ENCODE data around the gene IRGC.

IRGC gene

GRCh38 chr19:43749152-43749551, 33.3 kb downstream of the IRGC start (continued):
- TF ChIP-seq CSRNP3 (CRISPR knock-in tag; IDR thresholded peaks at IDR 0.05) (no peak), CREB5 (CRISPR knock-in tag; IDR thresholded peaks at IDR 0.05; ENCODE audit: low read depth) (no peak), ZFP3 (CRISPR knock-in tag; IDR thresholded peaks at IDR 0.05) (no peak)

DNA sequence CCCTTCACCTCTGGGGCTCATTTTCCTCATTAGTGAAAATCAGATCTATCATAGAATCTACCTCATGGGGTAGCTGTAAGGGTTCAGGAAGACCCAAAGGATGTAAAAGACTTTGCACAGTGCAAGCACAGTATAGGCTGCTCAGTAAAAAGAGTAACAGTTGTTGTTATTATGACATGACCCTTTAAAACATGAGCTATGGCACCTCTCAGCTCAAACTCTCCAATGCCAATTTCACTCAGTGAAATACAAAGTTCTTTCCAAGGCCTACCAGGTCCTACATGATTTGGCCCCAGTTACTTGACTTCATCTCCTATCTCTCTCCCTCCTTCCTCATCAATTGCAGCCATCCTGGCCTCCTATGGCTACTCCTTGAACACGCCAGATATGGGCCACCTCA, 34.0 kb downstream of the IRGC start:
- TF ChIP-seq, protein P1, sequence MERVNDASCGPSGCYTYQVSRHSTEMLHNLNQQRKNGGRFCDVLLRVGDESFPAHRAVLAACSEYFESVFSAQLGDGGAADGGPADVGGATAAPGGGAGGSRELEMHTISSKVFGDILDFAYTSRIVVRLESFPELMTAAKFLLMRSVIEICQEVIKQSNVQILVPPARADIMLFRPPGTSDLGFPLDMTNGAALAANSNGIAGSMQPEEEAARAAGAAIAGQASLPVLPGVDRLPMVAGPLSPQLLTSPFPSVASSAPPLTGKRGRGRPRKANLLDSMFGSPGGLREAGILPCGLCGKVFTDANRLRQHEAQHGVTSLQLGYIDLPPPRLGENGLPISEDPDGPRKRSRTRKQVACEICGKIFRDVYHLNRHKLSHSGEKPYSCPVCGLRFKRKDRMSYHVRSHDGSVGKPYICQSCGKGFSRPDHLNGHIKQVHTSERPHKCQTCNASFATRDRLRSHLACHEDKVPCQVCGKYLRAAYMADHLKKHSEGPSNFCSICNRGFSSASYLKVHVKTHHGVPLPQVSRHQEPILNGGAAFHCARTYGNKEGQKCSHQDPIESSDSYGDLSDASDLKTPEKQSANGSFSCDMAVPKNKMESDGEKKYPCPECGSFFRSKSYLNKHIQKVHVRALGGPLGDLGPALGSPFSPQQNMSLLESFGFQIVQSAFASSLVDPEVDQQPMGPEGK (CRISPR knock-in tag; IDR thresholded peaks at IDR 0.05; ENCODE audit: borderline replicate concordance) = no peak
- TF ChIP-seq ZNF70 (CRISPR knock-in tag; IDR thresholded peaks at IDR 0.05) (no peak), POU6F1 (CRISPR knock-in tag; IDR thresholded peaks at IDR 0.05; ENCODE audit: borderline replicate concordance, low read depth) (no peak), ZFP3 (CRISPR knock-in tag; IDR thresholded peaks at IDR 0.05) (no peak), TOX (CRISPR knock-in tag; IDR thresholded peaks at IDR 0.05; ENCODE audit: borderline replicate concordance) (no peak), PPARA (CRISPR knock-in tag; IDR thresholded peaks at IDR 0.05; ENCODE audit: borderline replicate concordance) (no peak), CSDC2 (CRISPR knock-in tag; IDR thresholded peaks at IDR 0.05) (no peak), ESRRG (CRISPR knock-in tag; IDR thresholded peaks at IDR 0.05) (no peak), ZFP30 (CRISPR knock-in tag; IDR thresholded peaks at IDR 0.05) (no peak), ZC3H10 (CRISPR knock-in tag; IDR thresholded peaks at IDR 0.05) (no peak), ISL1 (CRISPR knock-in tag; IDR thresholded peaks at IDR 0.05) (no peak), SNAI2 (CRISPR knock-in tag; IDR thresholded peaks at IDR 0.05) (no peak), CSRNP3 (CRISPR knock-in tag; IDR thresholded peaks at IDR 0.05) (no peak), TSHZ2 (CRISPR knock-in tag; IDR thresholded peaks at IDR 0.05) (no peak), ZNF8 (CRISPR knock-in tag; IDR thresholded peaks at IDR 0.05) (no peak), CREB5 (CRISPR knock-in tag; IDR thresholded peaks at IDR 0.05; ENCODE audit: low read depth) (no peak)

GRCh38 chr19:43751466-43752220, 35.8 kb downstream of the IRGC start:
- no peak for ATAC-seq
- no peak for TF ChIP-seq GLIS3 (CRISPR knock-in tag; IDR thresholded peaks at IDR 0.05)
- no peak for TF ChIP-seq OSR1 (CRISPR knock-in tag; IDR thresholded peaks at IDR 0.05)
- TF ChIP-seq ZNF70 (CRISPR knock-in tag; IDR thresholded peaks at IDR 0.05) = no peak
- no peak for TF ChIP-seq ZC3H10 (CRISPR knock-in tag; IDR thresholded peaks at IDR 0.05)
- TF ChIP-seq CSDC2 (CRISPR knock-in tag; IDR thresholded peaks at IDR 0.05) = no peak
- TF ChIP-seq ZNF8 (CRISPR knock-in tag; IDR thresholded peaks at IDR 0.05) = no peak
- TF ChIP-seq ESRRG (CRISPR knock-in tag; IDR thresholded peaks at IDR 0.05) = no peak
- TF ChIP-seq ZNF565 (CRISPR knock-in tag; conservative IDR thresholded peaks at IDR 0.05; ENCODE audit: low read depth) = no peak
- TF ChIP-seq BACH2 (CRISPR knock-in tag; IDR thresholded peaks at IDR 0.05; ENCODE audit: borderline replicate concordance) = no peak
- TF ChIP-seq ZFP3 (CRISPR knock-in tag; IDR thresholded peaks at IDR 0.05) = no peak
- no peak for TF ChIP-seq TOX (CRISPR knock-in tag; IDR thresholded peaks at IDR 0.05; ENCODE audit: borderline replicate concordance)
- no peak for TF ChIP-seq ARNTL (CRISPR knock-in tag; IDR thresholded peaks at IDR 0.05; ENCODE audit: borderline replicate concordance, low read depth)
- TF ChIP-seq POU6F1 (CRISPR knock-in tag; IDR thresholded peaks at IDR 0.05; ENCODE audit: borderline replicate concordance, low read depth) = no peak
- TF ChIP-seq PPARA (CRISPR knock-in tag; IDR thresholded peaks at IDR 0.05; ENCODE audit: borderline replicate concordance) = no peak

More for the DNA sequence above, 34.0 kb downstream of the IRGC start:
- ATAC-seq = no peak
